Gastroesophageal sphincter (tissue), 3 donors: Measurements from ENCODE around the gene MB21D2.
A peak's percentile ranks its signal among the peaks of the same experiment; 100 is the strongest.

Experiments used
- EP300 ChIP-seq: sonication (generic); formaldehyde crosslinking; IDR thresholded peaks from one replicate; pipeline ENCODE4 v1.6.1; 2017; ENCODE audit warnings: antibody characterized with exemption, mild to moderate bottlenecking
- POLR2A ChIP-seq, 2 donors: fragments of 450-650 bp; IDR thresholded peaks; one replicate each; pipeline ENCODE4 v1.6.1; 2017; ENCODE audit warnings: antibody characterized with exemption in 2 of 2, mild to moderate bottlenecking in 2 of 2, moderate library complexity in 1 of 2
- POLR2AphosphoS5 ChIP-seq: sonication (generic); formaldehyde crosslinking; IDR thresholded peaks from one replicate; pipeline ENCODE4 v1.6.1; 2017; ENCODE audit warnings: antibody characterized with exemption
- TF ChIP-seq, protein P1 (sequence below), 4 experiments: fragments of 200-600 bp in 2 of 4; fragments of 450-650 bp in 2 of 4; sonication (generic) in 1 of 4; IDR thresholded peaks; one replicate each; pipeline ENCODE4 v1.5.1; 2017 to 2019; ENCODE audit warnings: antibody characterized with exemption in 4 of 4, mild to moderate bottlenecking in 2 of 4, moderate library complexity in 2 of 4

DNA sequence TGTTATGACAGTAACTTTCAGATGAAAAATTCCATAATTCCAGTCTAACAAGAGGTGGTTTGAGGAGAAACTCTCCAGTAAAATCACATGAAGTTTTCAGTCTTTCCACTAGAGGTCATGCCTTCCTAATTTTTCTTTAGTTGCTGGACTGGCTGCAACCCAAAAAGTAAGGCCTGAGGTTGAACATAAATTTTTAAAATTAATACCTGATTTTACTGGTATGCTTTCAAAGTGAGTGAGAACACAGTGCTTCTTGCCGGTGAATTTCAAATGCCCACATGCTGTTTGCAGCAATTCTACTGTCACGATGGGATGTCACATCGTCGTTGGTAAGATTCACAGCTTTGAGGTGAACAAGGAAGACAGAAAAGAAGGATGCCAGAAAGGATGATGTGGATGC lies 101.3 kb downstream of the MB21D2 start:
- TF ChIP-seq, protein P1, sequence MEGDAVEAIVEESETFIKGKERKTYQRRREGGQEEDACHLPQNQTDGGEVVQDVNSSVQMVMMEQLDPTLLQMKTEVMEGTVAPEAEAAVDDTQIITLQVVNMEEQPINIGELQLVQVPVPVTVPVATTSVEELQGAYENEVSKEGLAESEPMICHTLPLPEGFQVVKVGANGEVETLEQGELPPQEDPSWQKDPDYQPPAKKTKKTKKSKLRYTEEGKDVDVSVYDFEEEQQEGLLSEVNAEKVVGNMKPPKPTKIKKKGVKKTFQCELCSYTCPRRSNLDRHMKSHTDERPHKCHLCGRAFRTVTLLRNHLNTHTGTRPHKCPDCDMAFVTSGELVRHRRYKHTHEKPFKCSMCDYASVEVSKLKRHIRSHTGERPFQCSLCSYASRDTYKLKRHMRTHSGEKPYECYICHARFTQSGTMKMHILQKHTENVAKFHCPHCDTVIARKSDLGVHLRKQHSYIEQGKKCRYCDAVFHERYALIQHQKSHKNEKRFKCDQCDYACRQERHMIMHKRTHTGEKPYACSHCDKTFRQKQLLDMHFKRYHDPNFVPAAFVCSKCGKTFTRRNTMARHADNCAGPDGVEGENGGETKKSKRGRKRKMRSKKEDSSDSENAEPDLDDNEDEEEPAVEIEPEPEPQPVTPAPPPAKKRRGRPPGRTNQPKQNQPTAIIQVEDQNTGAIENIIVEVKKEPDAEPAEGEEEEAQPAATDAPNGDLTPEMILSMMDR (IDR thresholded peaks at IDR 0.05) = peak; percentile 71 to 85 (median 80)
- TF ChIP-seq POLR2A (IDR thresholded peaks at IDR 0.05) (no peak), POLR2AphosphoS5 (peak; percentile 37), EP300 (no peak)
